CD4-positive, alpha-beta T cell treated with Interleukin-15 for 1 hour (primary cell): Measurements from ENCODE around the gene MVB12A.

ENCODE experiments used
- DNase-seq: peaks from one replicate; pipeline ENCODE4 v3.0.0-alpha.2; 2020

MVB12A gene

DNA sequence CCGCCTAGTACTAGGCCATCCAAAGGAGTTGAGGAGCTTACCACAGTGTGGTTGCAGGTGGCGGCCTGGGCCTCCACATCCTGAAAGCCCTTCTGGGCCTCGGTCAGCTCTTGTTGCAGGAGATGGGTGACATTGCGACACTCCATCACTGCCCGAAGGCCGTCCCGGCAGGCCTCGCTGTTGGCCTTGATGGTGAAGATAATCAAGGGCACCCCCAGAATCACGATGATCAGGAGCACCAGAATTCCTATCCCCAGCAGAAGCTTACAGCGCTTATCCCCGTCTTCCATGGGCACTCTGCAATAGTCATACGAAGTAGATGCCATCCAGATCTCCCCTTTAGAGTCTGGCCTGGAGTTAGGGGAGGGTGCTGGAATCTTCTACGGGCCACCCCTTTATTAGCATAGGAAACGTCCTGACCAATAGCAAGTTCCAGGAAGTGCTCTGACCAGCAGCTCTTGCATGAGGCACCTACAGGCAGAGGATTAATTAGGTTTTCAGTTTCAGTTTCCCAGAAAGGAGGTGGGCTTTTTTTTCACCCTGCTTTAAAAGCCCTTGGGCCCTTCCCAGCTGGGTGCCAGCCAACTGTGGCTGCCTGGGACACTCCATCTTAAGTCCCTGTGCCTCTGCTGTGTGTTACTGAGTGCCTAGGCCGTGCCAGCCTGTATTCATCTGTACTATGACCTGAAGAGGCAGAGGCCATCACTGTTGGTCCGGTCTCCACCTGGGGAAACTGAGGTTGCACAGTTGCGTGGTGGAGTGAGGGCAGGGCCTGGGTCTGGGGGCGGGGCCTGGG lies 14.4 kb upstream of the MVB12A start, which contains the start of gene BST2:
TSS of gene BST2 (minus strand) at position 381 of the 796 bp plus-strand sequence. CDS start at position 326, 55 bp downstream.
- peak; percentile 74 for DNase-seq

GRCh38 chr19:17406046-17406886 lies 13.6 kb upstream of the MVB12A start:
- DNase-seq, result peak; percentile 41

DNA sequence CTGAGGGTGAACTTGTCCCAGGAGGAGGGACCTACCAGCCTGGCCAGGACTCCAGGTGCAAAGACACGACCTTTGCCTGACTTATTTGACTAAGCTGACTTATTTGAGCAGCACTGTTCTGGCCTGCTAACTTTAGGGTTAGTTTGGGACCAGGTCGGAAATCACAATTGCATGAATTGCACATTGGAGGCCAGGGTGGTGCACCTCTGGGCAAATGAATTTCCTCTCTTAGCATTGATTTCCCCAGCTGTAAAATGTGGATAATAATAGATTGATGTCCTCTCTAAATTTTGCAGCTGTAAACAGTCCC lies 13.0 kb upstream of the MVB12A start:
- DNase-seq, result no peak

DNA sequence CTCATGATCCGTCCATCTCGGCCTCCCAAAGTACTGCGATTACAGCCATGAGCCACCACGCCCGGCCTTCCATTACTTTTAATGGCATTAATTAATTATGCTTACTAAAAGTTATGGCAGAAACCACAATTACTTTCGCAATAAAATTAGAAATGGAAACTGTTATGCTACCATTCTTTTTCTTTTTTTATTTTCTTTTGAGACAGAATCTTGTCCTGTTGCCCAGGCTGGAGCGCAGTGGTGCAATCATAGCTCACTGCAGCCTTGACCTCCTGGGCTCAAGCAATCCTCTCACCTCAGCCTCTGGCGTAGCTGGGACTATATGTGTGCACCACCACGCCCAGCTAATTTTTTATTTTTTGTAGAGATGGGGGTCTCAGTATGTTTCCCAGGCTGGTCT lies 9.9 kb upstream of the MVB12A start:
- DNase-seq, result no peak

- no peak for DNase-seq
Measured at GRCh38 chr19:17411801-17412200, 8.0 kb upstream of the MVB12A start.

GRCh38 chr19:17414097-17414496 lies 5.8 kb upstream of the MVB12A start:
- DNase-seq, result no peak

- DNase-seq, result no peak
Measured at GRCh38 chr19:17415121-17415520, 4.7 kb upstream of the MVB12A start.

DNA sequence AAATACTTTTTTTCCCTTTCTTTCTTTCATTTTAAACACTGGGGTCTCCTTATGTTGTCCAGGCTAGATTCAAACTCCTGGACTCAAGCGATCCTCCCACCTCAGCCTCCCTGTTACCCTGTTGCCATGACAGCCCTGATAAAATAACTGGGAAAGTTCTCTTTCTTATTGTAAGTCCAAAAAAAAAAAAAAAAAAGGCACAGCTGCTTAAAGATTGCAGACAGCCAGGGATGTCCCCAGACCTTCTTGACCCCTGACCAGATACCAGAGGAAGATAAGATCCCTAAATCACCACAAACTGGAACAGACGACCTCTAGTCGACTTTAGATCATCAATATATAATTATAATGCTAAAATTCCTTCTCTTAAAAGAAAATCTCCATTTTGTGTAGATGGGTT lies 1.1 kb upstream of the MVB12A start:
- no peak for DNase-seq

DNA sequence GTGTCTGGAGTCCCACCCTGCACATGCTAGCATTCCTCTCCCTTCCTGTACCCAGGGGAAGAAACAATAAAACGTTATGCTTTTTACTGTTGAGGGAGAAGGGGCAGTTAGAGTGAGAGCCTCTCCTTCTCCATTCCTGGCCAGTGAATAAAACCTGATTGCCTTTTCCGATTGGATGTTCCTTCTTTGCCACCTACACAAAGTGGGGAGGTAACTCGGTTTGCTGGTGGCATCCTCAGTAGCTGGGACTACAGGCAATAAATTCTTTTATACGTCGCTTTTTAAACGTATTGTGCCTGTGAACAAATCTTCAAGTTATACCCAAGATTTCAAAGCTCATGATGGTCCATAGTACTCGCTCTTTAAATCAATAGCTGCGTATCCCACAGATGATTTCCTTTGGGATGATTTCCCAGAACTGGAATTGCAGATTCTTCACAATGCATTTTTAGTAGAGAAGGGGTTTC lies 660 bp upstream of the MVB12A start:
- DNase-seq, result no peak

GRCh38 chr19:17420475-17420924 lies 653 bp downstream of the MVB12A start:
- peak; percentile 22 for DNase-seq

GRCh38 chr19:17421942-17422341 lies 2.1 kb downstream of the MVB12A start:
- no peak for DNase-seq

GRCh38 chr19:17423429-17424208 lies 3.8 kb downstream of the MVB12A start:
- no peak for DNase-seq

- DNase-seq, result no peak
Measured at GRCh38 chr19:17424743-17425365, 5.0 kb downstream of the MVB12A start.

DNA sequence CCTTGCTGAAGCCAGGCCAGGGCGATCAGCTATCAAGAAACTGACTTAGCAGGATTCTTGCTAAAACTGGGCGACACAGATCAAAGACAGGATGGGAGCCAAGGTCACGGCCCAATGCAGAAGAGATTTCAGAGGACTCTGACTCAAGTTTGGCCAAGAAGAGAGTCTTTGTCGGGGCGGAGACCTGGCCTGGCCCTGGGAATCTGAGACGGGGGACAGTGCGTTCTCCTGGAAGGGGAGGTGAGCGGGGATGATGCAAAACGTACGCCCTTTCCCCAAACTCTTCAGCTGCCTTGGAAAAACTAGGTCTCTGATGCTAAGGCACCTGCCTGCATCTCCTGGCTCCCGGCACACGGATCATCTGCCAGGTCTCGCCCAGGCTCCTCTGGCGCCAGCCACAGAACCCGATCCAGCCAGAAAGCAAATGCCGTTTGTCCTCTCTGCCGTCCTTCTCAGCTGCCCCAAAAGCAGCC lies 9.8 kb downstream of the MVB12A start:
- DNase-seq, result no peak

GRCh38 chr19:17431417-17431816 lies 11.6 kb downstream of the MVB12A start:
- DNase-seq, result no peak

DNA sequence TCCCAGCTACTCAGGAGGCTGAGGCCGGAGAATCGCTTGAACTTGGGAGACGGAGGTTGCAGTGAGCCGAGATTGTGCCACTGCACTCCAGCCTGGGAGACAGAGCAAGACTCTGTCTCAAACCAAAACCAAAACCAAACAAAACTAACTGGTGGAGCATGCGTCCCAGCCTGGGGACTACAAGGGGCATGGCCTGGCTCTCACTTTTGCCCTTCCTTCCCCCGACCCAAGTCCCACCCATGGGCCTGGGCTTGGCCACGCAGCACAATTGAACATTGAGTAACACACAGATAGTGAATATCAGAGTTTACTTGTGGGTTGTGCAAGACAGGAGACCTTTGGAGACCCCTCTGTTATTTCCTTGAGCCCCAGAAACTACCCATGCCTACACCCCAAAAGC lies 15.4 kb downstream of the MVB12A start:
- no peak for DNase-seq

GRCh38 chr19:17436094-17436873 lies 16.4 kb downstream of the MVB12A start:
- DNase-seq, result no peak

DNA sequence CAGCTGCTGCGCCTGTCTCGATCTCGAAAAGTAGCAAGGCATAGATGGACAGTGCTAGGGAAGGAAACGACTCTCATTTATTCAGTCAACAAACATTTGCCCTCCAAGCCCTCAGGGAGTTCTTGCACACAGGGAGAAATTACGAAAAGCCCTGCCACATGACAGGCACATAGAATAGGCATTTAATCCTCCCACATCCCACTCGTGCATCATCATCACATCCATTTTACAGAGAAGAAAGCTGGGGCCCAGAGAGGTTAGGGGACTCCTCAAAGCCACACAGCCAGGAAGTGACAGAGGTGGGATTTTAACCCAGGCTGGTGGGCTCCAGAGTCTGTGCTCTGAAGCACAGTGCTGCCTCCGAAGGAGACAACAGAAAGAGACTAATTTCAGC lies 17.0 kb downstream of the MVB12A start:
- no peak for DNase-seq

GRCh38 chr19:17441241-17442021 lies 21.6 kb downstream of the MVB12A start:
- DNase-seq, result no peak

GRCh38 chr19:17445526-17446165 lies 25.8 kb downstream of the MVB12A start:
- DNase-seq, result no peak
